NCI-H2227 treated with DMSO at 0.1 percent for 48 hours (cell line): ENCODE measurements around the gene RHOD.

Source experiments
- DNase-seq: peaks from one replicate; lab custom pipeline; 2025; lab: John Stamatoyannopoulos, UW

Gene RHOD

GRCh38 chr11:67062526-67063373, 6.1 kb downstream of the RHOD start:
- DNase-seq: no peak

- DNase-seq: no peak
Observed at GRCh38 chr11:67066333-67066709, 9.7 kb downstream of the RHOD start.

GRCh38 chr11:67071420-67072284, 15.0 kb downstream of the RHOD start:
- DNase-seq: no peak

GRCh38 chr11:67072295-67072694, 15.6 kb downstream of the RHOD start:
- no peak for DNase-seq

DNA sequence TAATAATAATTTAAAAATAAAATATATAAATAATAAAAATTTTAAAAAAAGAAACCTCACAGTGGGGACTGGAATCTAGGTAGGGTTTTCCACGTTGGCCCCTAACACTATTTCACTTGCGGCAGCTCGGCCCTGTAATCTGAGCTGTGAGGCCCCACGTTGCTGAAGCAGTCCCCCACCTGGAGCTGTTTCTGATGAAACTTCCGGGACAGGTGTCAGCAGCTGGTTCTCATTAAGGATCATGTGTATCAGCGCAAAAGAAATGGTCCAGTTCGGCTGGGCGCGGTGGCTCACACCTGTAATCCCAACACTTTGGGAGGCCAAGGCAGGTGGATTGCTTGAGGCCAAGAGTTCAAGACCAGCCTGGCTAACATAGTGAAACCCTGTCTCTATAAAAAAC, 17.3 kb downstream of the RHOD start:
- DNase-seq: no peak

GRCh38 chr11:67076202-67076601, 19.6 kb downstream of the RHOD start:
- DNase-seq: no peak

- DNase-seq: no peak
Observed at GRCh38 chr11:67079065-67079705, 22.5 kb downstream of the RHOD start.

DNA sequence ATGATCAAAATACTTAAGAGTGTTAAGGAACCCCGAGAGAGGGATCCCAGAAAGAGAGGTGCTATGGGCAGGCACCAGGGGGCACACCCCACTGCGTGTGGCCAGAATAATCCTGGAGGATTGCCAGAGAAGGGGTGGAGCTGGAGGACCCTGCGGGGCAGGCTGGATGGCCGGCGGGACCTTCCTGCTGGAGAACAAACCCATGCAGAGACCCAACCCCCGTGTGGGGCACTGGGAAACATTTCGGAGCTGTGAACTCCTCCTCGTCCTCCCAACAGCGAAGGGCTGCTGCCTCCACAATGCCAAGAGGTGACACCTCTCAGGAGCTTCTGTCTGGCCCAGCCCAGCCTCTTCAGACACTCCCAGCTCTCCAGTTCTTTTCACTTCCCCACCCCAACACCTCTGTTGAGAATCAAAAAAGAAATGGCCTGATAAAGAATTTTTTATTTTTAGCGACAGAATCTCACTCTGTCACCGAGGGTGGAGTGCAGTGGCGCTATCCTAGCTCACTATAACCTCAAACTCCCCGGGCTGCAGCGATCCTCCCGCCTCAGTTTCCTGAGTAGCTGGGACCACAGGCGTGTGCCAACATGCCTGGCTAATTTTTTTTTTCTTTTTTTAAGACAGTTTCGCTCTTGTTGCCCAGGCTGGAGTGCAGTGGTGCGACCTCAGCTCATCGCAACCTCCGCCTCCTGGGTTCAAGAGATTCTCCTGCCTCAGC, 25.6 kb downstream of the RHOD start:
- no peak for DNase-seq

GRCh38 chr11:67083786-67084366, 27.2 kb downstream of the RHOD start:
- no peak for DNase-seq

GRCh38 chr11:67085617-67086016, 29.0 kb downstream of the RHOD start:
- no peak for DNase-seq

DNA sequence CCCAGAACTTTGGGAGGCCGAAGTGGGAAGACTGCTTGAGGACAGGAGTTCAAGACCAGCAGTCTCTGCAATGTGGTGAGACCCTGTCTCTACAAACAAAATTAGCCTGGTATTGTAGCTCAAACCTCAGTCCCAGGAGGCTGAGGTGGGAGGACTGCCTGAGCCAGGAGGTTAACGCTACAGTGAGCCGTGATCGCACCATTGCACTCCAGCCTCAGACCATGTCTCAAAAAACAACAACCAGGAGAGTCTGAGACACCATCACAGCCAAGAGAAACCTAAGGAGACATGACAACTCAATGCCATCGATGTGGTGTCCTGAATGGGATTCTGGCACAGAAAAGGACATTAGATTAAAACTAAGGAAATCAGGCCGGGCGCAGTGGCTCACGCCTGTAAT, 34.1 kb downstream of the RHOD start:
- no peak for DNase-seq

DNA sequence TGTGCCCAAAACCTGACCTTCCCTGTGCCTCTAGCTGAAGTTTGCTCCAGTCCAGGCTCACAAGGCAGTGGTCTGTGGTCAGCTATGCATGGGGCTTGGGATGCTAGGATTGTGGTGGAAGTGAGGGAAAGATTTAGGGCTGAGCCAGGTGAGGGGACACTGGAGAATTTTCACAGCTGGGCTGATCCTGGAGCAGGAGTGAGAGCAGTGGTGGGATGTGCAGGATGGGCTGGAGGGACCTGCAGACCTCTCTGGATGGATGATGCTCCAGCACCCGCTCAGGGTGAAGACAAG, 38.5 kb downstream of the RHOD start:
- no peak for DNase-seq

DNA sequence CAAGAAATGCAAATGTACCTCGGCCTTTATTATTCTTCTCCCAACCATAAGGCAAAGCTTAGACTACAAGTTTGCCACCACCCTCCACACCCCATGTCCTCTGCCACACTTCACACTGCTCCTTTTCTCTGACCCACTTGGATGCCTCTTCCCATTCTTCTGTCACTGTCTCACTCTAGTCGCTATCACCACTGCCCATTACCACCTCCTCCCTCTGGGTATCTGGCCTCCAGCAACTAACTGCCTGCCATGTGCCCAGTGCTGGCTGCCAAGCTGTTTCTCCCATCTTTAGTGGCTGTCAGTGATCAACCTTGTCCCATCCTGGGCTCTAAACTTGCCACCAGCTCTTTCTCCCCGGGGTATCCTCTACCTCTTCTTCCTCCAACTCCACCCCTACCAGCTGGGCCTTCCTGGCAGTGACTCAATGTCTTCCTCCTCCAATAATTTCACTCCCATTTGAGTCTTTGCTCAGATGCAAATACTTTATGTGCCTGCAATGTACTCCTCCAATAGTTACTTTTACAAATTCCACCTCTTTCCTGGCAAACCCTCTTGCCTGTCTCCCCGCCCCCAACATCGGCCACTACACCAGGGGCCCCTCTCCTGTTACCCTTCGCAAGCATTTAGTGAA, 42.3 kb downstream of the RHOD start:
- DNase-seq: no peak

- DNase-seq: no peak
Observed at GRCh38 chr11:67099831-67100324, 43.2 kb downstream of the RHOD start.

GRCh38 chr11:67102664-67103063, 46.0 kb downstream of the RHOD start:
- no peak for DNase-seq

- peak; percentile 24 for DNase-seq
Observed at GRCh38 chr11:67105964-67106363, 49.3 kb downstream of the RHOD start.

- no peak for DNase-seq
Observed at GRCh38 chr11:67111261-67111660, 54.6 kb downstream of the RHOD start.

DNA sequence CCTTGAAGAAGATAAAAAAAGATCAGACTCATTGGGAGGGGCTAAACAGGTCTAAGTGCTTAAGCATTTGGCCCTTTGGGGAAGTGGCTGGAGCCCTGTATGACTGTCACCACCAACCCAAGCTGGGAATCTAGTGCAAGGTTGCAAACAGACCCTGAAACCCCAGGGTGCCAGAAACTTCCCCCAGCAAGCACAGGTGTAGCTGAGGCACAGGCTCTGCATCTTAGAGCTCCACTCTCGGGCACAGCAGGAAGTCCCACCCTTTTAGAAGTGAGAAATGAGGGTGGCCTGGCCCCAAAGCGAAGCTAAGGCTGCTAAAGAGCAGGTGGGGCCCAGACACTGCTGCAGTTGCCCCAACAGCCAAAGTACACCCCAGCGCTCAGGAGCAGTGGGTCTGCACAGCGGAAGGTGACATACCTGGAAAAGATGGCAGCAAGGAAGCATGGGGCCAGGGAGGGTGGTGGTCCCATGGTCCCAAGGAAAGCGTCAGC, 56.6 kb downstream of the RHOD start:
- no peak for DNase-seq

- DNase-seq: no peak
Observed at GRCh38 chr11:67114275-67114896, 57.7 kb downstream of the RHOD start.

DNA sequence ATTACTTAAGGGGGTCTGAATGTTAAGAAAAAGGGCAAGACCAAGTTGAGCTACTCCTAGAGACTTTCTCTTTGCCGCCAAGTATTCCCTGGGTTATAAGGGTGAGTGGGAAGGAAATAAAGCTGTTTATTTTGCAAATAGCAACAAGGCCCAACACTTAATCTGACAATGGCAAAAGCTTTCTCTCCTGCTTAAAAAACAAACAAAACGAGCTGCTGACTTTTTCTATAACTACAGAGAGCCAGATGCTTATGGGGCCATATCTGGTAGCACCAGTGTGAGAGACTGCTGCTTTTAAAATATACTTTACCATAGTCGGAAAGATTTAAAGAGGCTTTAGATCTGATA, 60.1 kb downstream of the RHOD start:
- DNase-seq: no peak

DNA sequence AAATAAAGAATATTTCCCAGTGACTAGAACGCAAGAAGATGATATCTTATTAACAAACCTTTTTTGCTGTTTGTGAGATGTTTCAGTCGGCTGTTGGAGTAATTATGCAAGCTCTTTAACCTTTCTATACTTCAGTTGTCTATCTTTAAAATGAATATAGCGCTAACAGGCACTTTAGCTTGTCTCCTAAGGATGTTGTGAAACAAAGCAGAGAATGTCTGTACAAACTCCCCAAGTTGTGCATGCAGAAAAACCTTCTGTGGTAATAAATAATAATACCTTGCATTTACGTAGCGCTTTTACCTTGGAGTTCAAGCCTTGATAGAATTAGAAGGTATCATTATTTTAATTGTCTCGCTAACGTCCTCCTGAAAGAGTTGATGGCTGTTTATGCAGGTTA, 60.5 kb downstream of the RHOD start:
- DNase-seq: peak; percentile 58
